ENCODE measurements around the gene PRR36.

DNA sequence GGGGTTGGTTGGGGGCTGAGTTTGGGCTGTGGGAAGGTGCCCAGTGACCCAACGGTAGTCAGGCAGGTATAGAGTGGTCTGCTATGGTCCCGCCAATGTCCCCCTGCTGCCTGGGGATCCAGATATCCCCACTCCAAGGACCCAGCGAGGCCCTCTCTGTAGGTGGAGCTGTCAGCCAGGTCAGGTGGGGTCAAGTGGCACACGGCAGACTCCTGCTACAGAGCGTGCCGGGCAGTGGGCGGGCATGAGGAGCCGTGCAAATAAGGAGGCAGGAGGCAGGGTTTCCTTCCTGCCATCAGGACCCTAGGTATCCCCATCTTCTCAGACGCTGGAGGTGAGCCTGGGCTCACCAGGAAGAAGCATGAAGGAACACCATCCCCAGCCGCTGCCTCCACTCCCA, 29.2 kb downstream of the PRR36 start:
- TF ChIP-seq, protein P1, sequence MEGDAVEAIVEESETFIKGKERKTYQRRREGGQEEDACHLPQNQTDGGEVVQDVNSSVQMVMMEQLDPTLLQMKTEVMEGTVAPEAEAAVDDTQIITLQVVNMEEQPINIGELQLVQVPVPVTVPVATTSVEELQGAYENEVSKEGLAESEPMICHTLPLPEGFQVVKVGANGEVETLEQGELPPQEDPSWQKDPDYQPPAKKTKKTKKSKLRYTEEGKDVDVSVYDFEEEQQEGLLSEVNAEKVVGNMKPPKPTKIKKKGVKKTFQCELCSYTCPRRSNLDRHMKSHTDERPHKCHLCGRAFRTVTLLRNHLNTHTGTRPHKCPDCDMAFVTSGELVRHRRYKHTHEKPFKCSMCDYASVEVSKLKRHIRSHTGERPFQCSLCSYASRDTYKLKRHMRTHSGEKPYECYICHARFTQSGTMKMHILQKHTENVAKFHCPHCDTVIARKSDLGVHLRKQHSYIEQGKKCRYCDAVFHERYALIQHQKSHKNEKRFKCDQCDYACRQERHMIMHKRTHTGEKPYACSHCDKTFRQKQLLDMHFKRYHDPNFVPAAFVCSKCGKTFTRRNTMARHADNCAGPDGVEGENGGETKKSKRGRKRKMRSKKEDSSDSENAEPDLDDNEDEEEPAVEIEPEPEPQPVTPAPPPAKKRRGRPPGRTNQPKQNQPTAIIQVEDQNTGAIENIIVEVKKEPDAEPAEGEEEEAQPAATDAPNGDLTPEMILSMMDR (IDR thresholded peaks at IDR 0.05) = no peak
- no peak for TF ChIP-seq TCF7 (CRISPR knock-in tag; IDR thresholded peaks at IDR 0.05; ENCODE audit: low read depth)
- TF ChIP-seq CREB1 (CRISPR knock-in tag; IDR thresholded peaks at IDR 0.05) = no peak
- no peak for TF ChIP-seq ZNF232 (CRISPR knock-in tag; IDR thresholded peaks at IDR 0.05)
- TF ChIP-seq, protein P2, sequence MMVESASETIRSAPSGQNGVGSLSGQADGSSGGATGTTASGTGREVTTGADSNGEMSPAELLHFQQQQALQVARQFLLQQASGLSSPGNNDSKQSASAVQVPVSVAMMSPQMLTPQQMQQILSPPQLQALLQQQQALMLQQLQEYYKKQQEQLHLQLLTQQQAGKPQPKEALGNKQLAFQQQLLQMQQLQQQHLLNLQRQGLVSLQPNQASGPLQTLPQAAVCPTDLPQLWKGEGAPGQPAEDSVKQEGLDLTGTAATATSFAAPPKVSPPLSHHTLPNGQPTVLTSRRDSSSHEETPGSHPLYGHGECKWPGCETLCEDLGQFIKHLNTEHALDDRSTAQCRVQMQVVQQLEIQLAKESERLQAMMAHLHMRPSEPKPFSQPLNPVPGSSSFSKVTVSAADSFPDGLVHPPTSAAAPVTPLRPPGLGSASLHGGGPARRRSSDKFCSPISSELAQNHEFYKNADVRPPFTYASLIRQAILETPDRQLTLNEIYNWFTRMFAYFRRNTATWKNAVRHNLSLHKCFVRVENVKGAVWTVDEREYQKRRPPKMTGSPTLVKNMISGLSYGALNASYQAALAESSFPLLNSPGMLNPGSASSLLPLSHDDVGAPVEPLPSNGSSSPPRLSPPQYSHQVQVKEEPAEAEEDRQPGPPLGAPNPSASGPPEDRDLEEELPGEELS (CRISPR knock-in tag; IDR thresholded peaks at IDR 0.05) = no peak
- TF ChIP-seq CREM (CRISPR knock-in tag; IDR thresholded peaks at IDR 0.05) = no peak
- no peak for TF ChIP-seq ETV6 (CRISPR knock-in tag; IDR thresholded peaks at IDR 0.05)
- TF ChIP-seq FOXK1 (CRISPR knock-in tag; IDR thresholded peaks at IDR 0.05) = no peak
- TF ChIP-seq MYBL2 (CRISPR knock-in tag; IDR thresholded peaks at IDR 0.05) = no peak
- TF ChIP-seq NR3C1 (CRISPR knock-in tag; conservative IDR thresholded peaks at IDR 0.05; ENCODE audit: low read depth) = no peak
- TF ChIP-seq, protein P3, sequence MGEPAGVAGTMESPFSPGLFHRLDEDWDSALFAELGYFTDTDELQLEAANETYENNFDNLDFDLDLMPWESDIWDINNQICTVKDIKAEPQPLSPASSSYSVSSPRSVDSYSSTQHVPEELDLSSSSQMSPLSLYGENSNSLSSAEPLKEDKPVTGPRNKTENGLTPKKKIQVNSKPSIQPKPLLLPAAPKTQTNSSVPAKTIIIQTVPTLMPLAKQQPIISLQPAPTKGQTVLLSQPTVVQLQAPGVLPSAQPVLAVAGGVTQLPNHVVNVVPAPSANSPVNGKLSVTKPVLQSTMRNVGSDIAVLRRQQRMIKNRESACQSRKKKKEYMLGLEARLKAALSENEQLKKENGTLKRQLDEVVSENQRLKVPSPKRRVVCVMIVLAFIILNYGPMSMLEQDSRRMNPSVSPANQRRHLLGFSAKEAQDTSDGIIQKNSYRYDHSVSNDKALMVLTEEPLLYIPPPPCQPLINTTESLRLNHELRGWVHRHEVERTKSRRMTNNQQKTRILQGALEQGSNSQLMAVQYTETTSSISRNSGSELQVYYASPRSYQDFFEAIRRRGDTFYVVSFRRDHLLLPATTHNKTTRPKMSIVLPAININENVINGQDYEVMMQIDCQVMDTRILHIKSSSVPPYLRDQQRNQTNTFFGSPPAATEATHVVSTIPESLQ (CRISPR knock-in tag; IDR thresholded peaks at IDR 0.05) = no peak
